Activated T-cell treated with anti-CD3 and anti-CD28 coated beads, Interleukin-2, amount 50 U/mL, for 1 hour (primary cell): ENCODE results near the gene COLEC11.
A peak's percentile ranks its signal among the peaks of the same experiment; 100 is the strongest.
"Not testable (repeated sequence)": the region's sequence is repeated elsewhere in the genome, so short reads cannot be mapped to it uniquely, and the experiment has no call there.

Experiments
- DNase-seq: peaks from one replicate; pipeline ENCODE4 v3.0.0-alpha.2; 2020

COLEC11 gene

DNA sequence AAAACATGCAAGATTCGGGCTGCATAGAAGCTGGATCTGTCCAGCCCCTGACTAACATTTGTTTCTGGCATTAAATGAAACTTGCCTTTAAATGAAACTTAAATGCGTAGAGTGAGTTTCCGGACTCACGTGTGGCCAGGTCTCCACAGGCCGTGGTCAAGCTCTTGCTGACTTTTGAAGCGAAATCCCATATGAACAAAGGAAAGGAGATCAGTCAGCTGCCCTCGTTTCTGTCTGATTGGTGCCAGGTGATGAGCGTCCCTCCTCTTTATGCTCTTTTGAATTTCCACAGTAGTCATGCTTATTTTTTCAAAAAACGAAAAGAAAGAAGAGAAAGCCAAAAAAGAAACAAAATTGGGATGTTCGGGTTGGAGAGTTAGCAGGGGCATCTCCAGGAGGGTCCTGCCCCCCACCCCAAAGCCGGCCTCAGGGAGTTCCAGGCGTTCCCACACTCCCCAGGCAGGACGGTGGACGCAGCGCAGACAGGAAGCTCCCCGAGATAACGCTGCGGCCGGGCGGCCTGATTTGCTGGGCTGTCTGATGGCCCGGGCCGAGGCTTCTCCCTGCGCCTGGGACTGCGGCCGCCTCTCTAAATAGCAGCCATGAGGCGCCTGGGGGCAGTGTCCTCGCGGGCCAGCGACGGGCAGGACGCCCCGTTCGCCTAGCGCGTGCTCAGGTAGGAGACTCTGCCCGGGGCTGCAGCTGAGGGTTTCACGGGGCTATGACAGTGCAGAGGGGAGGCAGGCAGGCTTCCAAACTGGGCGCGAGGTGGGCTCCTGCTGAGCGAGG lies at the start of gene COLEC11:
Gene COLEC11 (plus strand): TSS at position 620 of the 789 bp plus-strand sequence. CDS start 9,229 bp downstream, outside the sequence.
- no peak for DNase-seq

DNA sequence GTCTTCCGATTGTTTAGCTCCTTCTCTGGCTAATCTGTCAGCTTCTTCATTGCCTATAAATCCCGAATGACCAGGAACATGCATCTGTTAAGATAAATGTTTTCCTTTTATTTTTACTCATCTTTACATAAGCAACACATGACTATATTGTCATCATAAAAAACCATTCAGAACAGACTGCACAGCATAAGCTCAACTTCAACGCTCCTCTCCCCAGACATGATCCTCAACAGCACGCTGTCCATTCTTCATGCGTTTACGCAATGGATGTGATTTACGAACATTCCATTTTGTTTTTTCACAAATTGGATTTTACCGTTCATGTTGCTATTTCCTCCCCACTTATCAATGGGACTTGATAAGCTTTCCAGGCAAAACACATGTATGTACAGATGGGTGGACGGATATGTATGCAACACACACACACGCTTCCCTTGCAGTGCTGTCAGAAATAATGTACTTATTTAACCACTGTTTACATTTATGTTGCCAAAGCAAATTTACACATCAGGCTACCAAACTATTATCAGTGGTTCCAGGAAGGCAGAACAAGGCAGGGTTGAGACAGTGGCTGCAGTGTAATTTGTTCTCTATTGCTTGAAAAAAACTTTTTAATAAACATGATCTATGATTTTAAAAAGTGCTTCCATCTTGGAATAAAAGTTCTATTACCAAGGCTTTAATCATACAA lies 49.0 kb upstream of the COLEC11 start:
- no peak for DNase-seq

DNA sequence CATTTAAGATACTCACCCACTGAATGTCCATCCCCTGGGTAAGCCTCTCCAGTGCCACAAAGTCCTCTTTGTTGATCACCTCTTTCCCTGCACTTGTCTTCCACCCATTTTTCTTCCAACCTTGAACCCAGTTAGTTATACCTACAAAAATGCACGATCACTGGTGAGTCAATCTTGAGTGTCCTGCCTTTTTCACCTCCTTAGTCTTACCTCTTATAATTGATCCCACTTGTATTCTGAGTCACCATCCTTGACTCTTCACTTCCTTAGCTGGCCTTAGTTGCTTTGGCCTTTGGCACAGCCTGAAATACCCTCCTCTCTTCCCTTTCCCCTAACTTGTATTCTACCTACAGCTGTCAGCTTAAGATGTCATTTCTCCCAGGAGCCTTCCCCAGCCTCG lies 47.0 kb upstream of the COLEC11 start:
- DNase-seq = no peak

DNA sequence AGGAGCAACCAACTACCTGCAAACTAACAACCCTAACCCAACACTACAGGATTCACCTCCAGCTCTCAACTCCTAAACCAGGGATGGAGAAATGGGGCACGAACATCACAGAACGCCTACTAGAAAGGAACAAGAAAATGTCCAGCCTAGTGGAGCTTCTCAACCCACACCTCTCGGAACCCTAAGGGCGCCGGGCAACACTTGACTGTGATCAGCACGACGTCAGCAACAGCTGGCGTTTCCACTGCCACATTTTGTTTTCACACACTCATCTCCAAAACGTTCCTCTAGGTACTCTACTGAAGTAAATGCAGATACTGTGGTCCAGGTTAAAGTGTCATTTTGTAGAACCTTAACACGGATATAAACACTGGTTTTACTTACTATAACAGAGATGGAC lies 41.0 kb upstream of the COLEC11 start:
- DNase-seq = no peak

DNA sequence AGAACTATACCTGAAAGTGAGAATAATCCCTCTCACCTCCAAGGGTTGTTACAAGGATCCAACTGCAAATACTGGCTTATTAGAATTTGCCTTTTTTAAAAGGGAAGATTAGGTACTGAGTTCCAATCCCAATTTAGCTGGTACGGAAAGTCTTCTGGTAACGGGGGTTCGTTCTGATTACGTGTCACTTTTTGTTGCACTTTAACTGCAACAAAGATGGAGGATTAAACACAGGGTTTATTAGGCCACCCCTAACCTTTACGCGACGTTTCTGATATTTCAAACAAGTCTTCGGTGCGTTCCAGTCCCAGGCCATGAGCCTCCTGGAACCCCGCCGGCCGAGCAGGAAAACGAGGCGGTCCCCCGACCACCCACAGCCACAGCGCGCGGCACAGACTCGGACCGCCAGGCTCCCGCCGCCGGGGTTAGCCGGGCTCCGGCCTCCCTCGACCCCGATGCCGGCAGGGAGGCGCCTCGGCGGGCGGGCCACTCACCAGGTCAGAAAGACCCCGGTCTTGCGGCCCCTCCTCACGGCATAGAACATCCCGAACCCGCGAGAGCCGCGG lies 37.2 kb upstream of the COLEC11 start:
- DNase-seq = no peak

DNA sequence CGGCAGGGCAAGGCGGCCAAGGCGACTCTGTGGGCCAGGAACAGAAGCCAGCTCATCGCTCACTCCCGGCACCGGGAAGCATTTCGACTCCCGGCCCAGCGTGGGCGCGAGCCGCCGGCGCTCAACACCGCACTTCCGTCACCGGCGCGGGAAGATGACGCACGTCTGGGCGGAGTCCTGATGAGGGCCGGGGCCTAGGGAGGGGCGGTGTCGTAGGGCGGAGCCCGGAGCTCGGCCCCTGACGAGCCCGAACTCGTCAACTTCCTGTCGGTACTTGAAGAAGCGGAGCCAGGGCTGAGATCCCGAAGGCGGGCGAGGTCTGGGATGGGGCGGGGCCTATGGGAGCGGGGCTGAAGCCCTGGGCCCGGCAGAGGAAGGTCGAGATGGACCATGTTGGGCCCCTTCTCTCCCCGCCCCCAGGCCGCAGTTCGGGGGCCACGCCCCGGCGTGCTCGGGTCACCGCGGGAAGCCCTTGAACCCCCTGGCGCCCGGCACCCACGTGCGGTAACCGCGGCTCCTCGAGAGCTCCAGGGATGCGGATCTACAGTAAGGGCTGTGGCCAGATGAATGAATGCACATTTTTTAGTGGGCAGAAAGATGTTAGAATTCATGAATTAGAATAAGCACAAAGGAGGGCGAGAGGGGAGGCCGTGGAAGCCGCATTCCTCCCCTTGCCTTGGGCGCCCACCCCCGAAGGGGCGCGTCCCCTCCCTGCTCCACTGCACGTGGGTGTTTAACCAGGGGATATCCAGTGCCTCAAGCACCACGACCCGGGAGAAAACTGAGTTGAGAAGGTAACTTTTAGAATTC lies 36.5 kb upstream of the COLEC11 start, which contains the start of gene RNASEH1:
Gene RNASEH1 (minus strand): TSS at position 129 of the 810 bp plus-strand sequence. CDS start 73 bp downstream, at position 56.
- peak; percentile 99 for DNase-seq

DNA sequence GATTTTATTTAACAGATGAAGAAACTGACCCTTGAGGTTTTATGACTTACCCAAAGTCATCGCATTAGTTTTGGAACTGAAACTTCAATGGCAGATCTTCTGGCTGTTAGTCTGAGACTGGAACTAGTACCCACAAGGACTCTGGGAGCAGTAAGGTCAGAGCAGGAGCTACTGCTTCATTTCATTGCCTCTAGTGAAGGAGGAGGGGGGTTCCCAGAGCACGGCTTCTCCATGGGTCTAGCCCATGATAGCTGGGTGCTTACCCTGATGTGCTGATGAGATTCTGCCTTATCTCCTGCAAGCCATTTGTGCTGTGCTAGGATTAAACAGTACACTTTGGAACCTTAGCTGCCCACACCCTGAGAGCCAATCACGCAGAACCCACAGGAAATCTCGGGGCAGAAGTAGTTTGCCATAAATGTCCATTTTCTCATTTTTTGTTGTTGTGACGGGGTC lies 31.4 kb upstream of the COLEC11 start:
- no peak for DNase-seq

DNA sequence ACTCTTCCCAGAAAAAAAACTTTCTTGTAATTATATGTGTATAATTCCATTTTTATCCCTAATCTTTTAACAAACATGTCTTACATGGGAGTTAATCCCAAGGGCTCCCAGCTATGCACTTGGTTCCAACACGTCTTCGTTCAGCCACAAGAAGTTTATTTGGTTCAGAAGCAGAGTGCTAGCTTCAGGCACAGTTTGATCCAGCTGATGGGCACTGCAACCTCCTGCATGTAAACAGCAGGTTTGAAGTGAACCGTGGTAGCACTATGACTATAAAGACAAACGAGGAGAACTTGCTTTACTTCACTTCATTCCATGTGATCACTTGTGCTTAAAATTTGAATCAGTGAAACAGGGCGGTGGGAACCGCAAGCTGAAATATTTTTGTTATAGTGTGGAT lies 29.8 kb upstream of the COLEC11 start:
- no peak for DNase-seq

DNA sequence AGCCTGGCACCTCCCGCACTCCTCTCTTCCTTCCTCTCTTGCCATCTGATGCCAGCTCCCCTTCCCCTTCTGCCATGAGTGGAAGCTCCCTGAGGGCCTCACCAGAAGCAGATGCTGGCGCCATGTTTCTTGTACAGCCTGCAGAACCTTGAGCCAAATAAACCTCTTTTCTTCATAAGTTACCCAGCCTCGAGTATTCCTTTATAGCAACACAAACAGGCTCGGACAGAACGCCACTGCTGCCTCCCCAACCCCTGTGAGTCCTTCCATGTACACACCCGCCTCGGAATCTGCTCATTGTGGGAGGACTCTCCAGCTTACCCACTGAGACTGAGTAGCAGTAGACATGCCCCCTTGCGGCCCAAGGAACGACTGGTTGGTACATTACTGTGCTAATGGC lies 28.1 kb upstream of the COLEC11 start:
- DNase-seq = no peak

DNA sequence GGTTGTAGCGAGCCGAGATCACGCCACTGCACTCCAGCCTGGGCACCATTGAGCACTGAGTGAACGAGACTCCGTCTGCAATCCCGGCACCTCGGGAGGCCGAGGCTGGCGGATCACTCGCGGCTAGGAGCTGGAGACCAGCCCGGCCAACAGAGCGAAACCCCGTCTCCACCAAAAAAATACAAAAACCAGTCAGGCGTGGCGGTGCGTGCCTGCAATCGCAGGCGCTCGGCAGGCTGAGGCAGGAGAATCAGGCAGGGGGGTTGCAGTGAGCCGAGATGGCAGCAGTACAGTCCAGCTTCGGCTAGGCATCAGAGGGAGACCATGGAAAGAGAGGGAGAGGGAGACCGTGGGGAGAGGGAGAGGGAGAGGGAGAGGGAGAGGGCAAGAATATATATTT lies 25.3 kb upstream of the COLEC11 start:
- DNase-seq = not testable (repeated sequence)

DNA sequence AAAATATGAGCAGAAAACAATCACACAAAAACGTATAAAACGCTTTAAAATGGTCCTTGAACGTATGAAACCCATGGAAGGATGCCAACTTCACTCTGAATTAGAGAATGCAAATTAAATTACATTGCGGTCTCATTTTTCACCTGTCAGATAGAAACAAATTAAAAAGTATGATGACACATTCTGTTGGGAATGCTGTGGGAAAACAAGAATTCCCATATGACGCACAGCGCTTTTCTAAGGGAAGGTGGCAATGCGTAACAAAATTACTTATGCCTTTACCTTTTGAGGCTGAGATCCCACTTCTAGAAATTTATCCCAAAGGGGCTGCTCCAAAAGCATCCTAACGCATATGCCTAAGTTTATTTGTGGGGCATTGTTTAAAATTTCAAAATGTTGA lies 23.6 kb upstream of the COLEC11 start:
- DNase-seq = no peak

DNA sequence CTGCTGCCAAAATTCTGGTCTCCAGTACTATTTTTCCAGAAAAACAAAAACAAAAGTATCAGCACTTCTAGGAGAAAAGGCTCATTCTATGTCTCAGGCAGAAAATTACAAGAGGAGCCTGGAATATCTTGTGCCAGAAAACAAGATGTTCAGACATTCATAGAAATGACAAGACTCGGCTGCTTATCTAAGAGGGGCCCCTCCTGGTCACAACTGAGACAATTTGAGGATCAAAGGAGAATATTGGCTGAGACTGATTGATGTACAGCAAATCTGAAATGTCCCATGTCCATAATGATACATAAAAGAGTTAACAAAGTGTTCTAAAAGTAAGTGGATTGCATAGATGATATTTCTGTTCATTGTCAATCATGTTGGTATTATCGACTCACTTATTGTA lies 22.3 kb upstream of the COLEC11 start:
- DNase-seq = no peak

DNA sequence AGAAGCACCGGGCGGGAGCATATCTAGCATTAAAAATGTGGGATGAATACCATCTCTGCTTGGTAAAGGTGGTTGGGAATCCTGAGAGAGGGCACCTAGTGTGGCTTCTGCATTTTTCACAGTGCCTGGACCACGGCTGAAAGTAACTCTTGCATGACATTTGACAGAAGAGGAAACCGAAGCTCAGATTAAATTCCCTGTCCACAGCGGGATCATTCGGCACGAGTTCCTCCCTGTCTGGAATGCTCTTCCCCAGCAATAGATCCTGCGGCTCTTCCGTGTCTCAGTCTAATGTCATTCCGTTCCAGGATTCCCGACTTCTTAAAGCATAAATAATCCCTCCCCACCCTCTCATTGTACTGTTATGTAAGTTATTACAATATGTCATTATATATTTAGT lies 20.8 kb upstream of the COLEC11 start:
- no peak for DNase-seq

DNA sequence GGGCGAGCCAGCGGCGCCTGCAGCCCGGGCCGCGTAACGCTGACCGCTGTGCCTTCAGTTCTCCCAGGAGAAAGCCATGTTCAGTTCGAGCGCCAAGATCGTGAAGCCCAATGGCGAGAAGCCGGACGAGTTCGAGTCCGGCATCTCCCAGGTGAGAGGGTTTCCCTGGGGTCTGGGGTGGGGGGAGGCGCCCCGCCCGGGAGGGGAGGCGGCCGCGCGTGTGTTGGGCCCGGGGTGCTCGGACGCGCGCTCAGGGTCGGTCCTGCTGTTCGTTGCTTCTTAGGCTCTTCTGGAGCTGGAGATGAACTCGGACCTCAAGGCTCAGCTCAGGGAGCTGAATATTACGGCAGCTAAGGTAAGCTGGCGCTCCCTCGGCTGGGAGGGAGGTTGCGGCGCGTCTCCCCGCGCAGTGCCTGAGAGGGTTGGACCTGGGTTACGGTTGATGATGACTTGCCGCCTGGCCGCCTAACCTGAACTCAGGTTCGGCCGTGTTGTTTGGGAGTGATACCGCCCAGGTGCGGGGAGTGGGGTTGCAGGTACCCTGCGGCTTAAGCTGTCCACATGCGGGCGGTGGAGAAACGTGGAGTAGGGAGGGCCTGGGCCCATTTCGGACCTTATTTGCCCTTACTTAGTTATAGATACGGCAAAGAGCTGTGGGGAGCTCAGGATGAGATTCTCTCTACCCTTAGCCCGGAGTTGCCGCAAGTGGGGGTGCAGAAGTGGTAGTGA lies 19.2 kb upstream of the COLEC11 start:
- peak; percentile 58 for DNase-seq

DNA sequence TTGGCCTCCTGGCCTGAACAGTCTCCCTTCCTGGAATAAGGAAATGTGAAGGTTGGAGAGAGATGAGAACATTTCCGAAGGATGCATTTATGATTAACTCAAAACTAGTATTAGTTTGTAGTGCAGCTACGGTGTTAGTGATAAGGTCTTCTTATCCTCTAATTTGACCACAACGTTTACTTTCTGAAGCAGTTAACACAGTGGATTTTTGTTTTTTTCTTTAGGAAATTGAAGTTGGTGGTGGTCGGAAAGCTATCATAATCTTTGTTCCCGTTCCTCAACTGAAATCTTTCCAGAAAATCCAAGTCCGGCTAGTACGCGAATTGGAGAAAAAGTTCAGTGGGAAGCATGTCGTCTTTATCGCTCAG lies 18.7 kb upstream of the COLEC11 start:
- DNase-seq = not testable (repeated sequence)

DNA sequence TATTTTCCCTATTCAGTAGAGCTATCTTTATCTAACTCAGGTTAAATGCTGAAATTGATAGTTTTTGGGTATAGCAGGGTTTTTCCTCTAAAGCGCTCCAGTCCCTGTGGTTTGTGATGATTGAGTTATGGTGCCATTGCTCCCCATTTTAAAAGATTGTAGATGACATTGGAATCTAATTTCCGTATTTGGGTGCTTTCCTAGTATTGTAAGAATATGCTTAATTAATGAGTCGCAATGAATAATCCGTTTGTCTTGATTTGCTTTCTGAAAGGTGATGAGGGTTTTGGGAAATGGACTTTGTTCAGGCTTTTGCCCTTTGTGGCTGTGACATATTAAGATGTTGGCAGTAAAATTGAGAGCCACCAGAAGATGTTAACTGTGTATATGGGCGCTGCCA lies 15.9 kb upstream of the COLEC11 start:
- no peak for DNase-seq

DNA sequence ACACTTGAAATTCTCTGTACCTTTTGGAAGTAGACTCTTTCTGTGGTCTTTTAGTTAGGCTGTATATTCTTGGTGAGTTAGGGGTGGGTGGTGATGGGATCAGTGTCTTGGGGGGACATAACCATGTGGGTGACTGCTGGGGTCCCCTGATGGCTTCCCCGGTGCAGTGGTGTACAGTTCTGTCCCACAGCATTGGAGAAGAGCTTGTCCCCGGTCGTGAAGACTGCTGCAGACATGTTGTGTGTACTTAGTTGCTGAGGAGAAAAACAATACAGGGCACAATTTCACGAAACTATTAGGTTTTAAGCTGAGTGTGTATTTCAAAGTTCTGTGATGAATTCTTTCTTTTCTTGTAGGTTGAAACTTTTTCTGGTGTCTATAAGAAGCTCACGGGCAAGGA lies 14.5 kb upstream of the COLEC11 start:
- no peak for DNase-seq

DNA sequence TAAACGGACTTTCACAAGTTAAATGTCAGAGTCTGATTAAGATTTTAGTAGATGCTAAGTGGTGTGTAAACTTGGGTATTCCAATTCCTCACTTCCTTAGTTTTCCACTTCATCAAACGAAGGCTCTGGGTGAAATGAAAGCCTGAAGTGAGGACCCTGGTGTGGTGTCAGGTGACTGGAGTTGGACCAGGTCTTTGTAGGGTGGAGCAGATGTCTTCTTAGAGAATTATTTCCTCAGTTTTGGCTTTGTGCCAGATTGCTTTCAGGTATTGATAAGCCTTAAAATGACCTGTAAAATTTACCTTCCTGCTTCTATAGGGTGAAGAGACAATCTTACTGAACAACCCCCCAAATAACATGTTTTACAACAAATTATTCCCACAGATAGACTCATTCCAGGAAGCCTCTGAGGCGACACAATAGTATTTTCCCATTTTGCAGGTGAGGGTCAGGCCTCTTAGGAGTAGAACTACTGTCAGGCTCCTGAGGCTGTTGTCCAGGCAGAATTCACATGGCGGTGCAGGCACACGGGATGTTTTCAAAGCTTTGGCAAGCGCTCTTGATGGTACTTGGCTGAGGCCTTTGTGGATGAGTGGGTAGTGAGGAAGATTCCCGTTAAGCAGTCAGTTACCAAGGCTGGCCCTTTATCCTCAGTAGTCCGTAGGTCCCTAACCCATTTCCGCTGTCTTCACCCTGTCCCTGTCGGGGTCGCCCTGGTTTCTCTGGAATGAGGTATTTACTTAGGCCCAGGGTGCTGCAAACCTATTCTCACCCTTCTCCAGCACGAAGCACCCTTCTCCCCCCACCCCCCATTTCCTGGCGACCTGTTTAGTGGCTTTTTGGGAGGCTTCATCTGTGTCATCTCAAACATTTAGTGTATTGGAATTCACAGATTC lies 13.3 kb upstream of the COLEC11 start:
- no peak for DNase-seq

DNA sequence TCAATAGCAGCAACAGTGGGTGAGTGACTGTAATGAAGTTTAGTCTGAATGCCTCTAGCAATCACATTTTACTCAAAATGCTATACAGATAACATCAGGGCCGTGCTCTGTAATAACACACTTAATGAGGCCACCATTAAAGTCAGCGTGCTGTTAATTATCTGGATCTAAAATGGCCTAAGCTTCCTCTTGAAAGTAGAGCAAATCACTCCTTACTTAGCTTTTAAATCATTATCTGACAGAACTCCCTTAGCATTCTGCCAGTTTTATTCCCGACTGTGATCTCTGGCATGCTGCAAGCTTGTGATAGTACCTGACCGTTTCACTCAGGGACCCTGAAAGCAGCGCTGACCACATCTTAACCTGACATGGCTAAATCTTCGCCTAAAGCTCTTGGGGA lies 10.8 kb upstream of the COLEC11 start:
- DNase-seq = no peak

DNA sequence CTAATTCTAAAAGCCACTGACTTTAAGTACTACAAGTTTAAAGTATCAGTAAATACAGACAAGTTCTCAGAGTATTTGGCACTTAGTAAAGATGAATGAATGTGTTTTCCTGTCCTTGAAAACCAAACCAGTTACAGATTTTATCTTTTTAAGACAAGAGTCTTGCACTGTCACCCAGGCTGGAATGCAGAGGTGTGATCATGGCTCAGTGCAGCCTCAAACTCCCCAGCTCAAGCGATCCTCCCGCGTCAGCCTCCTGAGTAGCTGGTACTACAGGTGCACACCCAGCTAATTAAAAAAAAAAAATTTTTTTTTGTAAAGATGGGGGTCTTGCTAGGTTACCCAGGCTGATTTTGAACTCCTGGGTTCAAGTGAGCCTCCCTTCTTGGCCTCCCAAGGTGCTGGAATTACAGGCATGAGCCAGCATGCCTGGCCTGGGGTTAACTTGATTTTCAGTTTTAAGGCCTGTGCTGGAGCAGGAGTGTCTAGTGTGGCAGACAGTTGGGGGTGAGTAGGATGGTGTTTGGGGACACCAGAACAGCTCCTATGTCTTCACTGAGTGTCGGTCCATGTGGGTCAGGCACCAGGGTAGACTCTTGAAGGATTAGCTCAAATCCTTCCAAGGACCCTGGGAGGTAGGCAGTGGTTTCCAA lies 10.2 kb upstream of the COLEC11 start:
- no peak for DNase-seq
